GM18858 (cell line): Measurements from ENCODE around the gene FAM174C.
"Not testable (repeated sequence)": the region's sequence is repeated elsewhere in the genome, so short reads cannot be mapped to it uniquely, and the experiment has no call there.

Experiments used
- ATAC-seq: cut with Tn5 transposase; IDR thresholded peaks from one replicate; pipeline ENCODE4 v1.9.1; 2021; ENCODE audit not compliant: unreplicated experiment

The FAM174C gene

GRCh38 chr19:1316466-1316865 is 41.1 kb downstream of the FAM174C start:
- ATAC-seq = no peak

DNA sequence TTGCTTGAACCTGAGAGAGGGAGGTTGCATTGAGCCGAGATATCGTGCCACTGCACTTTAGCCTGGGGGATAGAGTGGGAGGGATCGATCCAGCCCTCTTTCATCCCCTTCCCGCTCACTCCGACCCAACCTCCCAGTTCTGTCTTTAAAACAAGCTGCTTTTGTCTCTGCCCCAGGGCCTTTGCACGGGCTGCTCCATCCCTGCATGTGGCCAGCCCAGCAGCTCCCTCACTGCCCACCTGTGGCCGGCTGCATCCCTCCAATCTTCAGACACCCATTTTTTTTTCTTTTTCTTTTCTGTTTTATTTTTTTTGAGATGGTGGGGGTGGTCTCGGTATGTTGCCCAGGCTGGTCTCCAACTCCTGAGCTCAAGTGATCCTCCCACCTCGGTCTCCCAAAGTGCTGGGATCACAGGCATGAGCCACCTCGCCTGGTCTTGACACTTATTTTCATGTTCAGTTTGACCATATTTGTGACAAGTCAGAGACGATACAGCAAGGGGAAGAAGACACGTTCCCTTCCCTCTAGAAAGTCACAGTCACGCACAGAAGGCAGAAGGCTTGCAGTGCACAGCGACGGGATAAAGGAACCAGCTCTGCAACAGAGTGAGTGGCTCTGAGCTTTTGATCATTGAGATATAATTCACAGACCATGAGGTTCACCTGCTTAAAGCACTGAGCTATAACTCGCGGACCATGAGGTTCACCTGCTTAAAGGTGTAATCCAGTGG is 42.1 kb downstream of the FAM174C start:
- no peak for ATAC-seq

GRCh38 chr19:1318678-1319471 is 43.5 kb downstream of the FAM174C start:
- ATAC-seq = no peak

DNA sequence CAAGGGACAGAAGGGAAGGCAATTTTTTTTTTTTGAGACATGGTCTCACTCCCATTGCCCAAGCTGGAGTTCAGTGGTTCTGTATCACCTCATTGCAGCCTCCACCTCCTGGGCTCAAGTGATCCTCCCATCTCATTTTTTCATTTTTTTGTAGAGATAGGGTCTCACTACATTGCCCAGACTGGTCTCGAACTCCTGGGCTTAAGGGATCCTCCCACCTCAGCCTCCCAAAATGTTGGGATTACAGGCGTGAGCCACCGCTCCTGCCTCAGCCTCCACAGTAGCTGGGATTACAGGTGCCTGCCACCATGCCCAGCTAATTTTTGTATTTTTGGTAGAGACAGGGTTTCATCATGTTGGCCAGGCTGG is 44.9 kb downstream of the FAM174C start:
- ATAC-seq = not testable (repeated sequence)

DNA sequence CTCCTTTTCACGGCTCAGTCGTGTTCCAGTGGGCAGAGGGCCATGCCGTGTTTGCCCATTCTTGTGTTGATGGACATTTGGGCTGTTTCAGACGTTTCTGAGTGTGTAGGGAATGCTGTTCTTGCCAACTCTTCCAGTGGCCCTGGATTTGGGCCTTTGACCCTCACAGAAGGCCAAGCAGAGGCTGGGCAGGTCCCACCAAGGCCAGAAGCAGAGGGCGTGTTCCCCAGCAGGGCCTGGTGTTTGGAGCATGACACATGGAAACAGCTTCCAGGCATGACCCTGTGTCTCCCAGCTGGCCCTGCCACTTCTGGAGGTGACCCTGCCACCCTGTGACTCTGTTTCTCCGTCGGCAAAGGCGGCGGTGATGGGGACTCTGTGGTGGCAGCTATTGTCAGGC is 46.2 kb downstream of the FAM174C start:
- ATAC-seq = no peak

DNA sequence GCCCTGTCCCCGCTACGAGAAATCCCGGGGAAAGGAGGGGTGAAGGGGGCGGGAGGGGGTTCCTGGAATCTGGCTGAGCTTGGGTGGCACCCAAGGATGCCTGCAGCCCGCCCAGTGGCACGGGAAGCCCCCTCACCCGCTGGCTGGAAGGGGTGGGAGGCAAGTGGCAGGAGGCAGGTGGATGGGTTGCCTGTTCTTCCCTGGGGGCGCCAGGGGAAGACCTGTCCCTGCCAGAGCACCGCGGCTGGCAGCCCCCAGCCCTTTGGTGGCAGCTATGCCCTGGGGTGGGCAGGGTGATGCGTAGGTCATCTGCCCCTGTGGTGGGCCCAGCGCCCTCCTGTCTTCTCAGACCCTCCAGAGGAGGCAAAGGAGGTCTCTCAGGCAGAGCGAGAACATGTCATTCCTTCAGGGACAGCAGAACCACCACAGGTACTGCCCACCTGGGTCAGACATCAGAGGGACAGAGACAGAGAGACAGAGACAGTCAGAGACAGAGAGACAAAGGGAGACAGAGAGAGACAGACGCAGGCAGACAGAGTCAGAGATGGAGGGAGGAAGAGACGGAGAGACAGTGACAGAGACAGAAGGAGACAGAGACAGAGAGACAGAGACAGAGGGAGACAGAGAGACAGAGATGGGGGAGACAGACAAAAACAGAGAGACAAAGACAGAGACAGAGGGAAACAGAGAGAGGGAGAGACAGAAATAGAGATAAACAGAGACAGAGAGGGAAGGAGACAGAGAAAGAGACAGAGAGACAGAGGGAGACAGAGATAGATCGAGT is 47.1 kb downstream of the FAM174C start:
- no peak for ATAC-seq

DNA sequence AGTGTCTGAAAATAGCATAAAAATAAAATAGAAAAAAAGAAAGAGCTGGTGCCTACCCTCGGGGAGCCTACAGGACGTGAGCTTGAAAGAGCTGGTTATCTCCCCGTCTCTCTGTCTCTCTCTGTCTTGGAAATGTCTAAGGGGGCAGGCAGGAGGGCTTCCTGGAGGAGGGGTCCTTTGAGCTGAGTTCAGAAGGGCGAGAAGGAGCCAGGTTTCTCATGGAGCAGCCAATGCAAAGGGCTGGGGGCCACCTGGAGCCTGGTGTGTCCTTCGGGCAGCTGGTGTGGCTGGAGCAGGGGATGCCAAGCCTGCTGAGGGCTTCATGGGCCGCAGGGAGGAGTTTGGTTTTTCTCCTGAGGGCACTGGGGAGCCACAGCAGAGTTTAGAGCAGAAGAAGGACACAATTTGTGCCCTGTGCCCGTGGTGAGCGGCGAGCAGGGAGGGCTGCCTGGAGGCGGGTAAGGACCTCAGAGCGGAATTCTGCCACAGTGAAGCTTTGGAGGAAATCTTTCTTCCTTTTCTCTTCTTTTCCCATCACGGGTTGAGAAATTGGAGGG is 49.0 kb downstream of the FAM174C start:
- no peak for ATAC-seq

GRCh38 chr19:1324806-1325567 is 49.7 kb downstream of the FAM174C start:
- ATAC-seq = no peak

- ATAC-seq = no peak
Observed at GRCh38 chr19:1325568-1326294, 50.4 kb downstream of the FAM174C start.

DNA sequence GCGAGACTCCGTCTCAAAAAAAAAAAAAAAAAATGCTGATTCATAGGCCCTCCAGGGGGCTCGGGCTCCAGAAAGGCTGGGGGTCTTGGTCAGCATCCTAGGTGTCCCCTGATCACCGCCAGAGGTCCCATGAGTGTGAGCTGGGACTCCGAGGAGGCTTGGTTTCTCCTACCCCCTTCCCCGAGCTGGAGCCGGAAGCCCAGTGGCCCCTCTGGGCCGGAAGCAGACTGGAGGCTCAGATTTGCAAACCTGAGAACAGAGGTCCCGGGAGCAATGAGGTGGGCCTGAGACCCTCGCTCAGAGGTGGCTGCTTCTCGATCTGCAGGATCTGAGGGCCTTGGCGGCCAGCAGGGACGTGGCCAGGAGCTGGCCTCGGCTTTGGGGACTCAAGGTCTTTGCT is 51.8 kb downstream of the FAM174C start:
- ATAC-seq = no peak
